Cortex of kidney (tissue), 1 donor: ENCODE results near the gene FADS1.
A peak's percentile ranks its signal among the peaks of the same experiment; 100 is the strongest.

Source experiments
- DNase-seq: peaks from one replicate; lab custom pipeline; 2025; lab: John Stamatoyannopoulos, UW

The FADS1 gene

DNA sequence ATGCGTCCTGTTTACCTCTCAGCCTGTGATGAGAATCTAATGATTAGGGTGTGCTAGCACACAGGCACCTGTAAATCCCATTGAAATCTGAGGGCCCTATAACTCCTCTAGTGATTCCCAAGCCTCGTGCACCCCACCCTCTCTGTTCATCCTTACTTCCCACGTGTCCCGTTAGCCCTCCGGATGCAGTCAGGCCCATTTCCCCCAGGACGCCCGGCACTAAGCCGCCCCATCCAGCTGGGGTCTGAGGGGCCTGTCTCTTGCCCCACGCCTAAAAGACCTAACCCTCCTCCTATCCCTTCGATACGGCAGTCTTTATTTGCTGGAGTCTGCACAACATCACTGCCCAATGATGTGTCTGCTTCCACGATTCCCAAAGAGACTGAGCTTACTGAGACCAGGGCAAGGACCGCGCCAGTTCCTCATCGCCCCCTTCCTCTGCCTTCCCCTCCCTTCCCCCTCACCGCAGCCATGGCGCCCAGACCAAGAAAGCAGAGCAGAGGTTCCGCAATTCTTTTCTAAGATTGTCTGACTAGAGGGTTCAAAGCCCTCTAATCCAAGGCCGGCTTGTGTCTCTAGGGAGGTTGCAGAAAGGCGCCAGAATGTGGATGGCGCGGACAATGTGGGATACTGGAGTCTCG is 10.2 kb upstream of the FADS1 start:
- DNase-seq: no peak

- DNase-seq: no peak
Observed at GRCh38 chr11:61820174-61820573, 3.4 kb upstream of the FADS1 start.

DNA sequence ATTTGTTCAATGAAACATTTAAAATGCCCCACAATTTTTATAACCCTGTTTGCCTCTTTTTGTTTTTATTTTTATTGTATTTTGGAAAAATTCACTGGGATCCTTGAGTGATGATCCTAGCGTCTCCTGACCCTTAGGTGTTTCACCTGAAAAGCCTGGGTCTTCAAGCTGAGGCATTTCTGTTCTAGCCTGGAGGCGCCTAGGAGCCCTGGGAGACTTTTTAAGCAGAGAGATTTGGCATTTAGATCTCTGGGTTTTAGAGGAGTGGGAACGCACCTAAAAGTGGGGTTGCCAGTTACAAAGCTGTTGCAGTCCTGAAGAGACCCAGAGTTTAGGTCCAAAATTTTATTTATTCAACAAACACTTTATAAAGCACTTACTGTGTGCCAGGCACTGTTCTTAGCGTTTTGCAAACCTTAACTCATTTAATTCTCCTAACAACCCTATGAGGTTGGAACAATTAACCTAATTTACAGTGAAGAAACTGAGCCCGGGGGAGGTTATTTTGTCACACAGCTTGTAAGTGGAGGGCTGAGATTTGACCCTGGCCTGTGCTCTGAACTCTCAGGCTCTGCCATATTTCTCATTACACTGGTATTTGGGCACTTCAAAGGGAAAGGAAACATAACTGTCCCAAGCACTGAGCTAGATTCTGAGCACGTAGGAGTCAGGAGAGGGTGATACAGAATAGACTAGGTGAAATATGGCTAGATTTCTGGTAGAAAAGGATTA is 834 bp upstream of the FADS1 start:
- DNase-seq: no peak

- DNase-seq: no peak
Observed at GRCh38 chr11:61815790-61816735, 740 bp downstream of the FADS1 start.

- peak; percentile 75 for DNase-seq
Observed at GRCh38 chr11:61814958-61815789, 1.6 kb downstream of the FADS1 start.

GRCh38 chr11:61814247-61814957 is 2.4 kb downstream of the FADS1 start:
- no peak for DNase-seq

- no peak for DNase-seq
Observed at GRCh38 chr11:61812736-61813411, 3.9 kb downstream of the FADS1 start.

DNA sequence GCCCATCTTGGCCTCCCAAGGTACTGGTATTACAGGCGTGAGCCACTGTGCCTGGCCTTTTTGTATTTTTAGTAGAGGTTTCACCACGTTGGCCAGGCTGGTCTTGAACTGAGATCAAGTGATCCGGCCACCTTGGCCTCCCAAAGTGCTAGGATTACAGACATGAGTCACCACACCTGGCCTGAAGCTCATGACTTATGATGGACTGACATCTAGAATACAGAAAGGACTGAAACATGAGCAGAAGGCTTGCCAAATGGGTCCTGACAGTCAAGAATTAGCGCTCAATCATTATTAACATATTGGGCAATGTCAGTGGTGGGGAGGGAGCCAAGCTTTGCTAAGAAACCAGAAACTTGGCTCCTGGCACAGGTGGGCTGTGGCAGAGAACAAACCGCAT is 5.0 kb downstream of the FADS1 start:
- no peak for DNase-seq

GRCh38 chr11:61810671-61811175 is 6.1 kb downstream of the FADS1 start:
- no peak for DNase-seq

GRCh38 chr11:61806785-61807184 is 10.0 kb downstream of the FADS1 start:
- DNase-seq: no peak

DNA sequence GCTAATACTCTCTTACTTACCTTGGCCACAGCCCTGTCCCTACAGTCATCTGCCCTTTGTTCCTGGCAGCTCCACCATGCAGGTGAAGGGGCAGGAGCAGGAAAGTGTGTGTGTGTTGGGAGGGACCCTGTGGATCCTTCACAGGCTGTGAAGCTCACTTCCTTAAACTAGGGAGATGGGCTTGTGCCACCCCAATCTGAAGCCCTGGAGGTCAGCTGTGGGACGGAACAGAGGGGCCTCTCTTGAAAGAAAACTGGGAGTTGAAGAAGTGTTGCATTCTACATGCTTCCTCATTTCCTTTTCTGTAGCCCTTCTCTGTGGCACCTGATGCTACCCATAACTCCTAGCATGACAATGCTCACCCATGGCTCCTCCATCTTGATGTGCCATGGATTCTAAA is 11.7 kb downstream of the FADS1 start:
- no peak for DNase-seq

DNA sequence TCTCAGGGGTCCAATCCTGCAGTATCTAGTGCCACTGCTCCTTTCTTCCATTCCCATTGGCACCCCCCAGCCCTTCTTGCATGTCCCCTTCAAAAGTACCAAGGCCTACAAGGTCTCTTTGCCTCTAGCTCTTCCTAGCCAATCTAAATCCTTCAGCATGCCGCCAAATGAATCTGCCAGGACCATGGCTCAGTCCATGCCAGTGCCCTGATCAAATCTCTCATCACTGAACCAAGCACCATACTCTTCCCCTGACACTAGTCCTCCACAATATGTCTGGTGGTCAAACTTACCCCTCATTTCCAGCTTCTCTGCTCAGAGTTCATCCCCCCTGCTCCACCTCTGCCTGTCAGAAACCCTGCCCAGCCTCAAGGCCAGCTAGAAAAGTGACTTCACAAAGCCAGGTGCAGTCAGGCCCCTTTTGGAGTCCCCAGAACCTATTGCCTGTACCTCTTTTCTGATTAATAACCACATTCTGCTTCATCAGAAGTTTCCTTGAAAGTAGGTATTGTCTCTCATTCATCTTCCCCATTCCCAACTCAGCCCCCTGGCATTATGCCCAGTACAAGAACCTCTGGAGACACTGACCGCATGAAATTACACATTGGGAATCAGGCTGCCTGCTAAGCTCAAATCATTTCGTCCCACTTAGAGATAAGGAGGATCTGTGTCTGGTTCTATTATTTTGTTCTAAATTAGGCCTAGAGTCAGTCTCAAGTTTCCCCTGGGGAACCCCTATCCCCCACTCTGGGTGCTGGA is 12.7 kb downstream of the FADS1 start:
- no peak for DNase-seq

DNA sequence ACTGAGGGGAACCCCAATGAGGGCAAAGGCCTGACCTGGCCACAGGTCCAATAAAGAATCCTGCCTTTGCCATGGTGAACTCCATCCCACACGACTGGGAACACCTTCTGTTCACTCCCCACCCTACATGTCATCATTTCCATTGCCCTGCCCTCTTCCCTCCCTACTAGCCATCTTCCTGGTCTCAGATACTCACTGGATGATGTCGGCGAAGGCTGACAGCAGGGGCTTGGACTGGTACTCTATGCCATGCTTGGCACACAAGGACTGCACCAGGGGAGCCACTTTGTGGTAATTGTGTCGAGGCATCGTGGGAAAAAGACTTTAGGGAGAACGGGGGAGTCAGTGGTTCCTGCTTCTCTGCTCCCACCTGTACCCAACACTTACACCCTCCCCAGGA is 14.2 kb downstream of the FADS1 start:
- DNase-seq: no peak

- DNase-seq: no peak
Observed at GRCh38 chr11:61800331-61801281, 16.2 kb downstream of the FADS1 start.

DNA sequence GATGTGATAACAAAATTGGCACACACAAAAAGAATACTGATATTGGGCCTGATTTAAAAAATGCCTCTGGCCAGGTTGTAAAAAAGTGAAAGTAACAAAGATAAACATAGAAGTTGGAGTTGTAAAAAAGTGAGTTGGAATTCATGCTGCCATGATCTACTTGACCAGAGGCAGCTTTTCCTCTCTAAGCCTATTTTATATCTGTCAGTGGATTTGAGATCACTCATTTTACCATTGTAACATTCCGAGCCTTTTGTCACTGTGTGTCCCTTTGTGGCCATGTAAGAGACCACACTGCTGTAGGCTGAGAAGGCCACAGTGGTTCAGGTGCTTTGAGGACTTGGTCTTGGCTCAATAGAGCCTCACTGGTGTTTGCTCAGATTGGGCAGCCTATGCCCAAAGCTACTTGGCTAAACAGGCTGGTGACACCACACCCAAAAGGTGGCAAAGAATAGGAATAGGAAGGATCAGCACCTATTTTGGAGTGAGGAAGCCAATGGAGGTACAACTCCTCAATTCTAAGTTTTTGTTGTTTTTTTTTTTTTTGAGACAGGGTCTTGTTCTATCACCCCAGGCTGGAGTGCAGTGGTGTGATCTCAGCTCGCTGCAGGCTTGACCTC is 17.0 kb downstream of the FADS1 start:
- DNase-seq: no peak

DNA sequence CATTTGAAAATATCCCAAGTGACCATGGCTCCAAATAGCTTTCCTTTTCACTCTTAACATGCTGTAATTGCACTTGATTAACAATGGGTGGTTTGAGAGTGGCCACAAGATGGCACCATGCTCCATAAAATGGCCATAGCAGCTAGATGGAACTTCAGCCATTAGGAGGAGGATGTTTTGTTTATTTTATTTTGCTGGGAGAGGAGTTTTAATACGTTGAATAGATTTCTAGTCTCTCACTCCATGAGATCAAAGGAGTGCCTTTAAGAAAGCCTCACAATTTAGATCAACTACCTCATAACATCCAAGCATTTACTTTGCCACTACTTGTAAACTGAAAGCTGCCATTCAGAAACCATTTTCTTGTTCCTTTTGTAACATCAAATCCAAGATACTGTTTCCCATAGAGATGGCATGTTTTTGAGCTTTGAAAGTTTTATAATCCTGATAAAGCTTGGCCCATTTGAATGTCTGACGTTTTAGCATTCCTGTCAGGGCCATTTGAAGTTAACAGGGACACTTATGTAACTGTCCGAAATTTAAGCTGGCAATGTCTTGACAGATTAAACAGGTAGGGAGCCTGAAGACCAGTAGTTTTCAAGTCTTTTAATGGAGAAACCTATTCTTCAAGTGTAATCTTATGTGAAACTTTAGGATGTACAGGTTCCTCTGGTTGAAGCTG is 19.4 kb downstream of the FADS1 start:
- no peak for DNase-seq

DNA sequence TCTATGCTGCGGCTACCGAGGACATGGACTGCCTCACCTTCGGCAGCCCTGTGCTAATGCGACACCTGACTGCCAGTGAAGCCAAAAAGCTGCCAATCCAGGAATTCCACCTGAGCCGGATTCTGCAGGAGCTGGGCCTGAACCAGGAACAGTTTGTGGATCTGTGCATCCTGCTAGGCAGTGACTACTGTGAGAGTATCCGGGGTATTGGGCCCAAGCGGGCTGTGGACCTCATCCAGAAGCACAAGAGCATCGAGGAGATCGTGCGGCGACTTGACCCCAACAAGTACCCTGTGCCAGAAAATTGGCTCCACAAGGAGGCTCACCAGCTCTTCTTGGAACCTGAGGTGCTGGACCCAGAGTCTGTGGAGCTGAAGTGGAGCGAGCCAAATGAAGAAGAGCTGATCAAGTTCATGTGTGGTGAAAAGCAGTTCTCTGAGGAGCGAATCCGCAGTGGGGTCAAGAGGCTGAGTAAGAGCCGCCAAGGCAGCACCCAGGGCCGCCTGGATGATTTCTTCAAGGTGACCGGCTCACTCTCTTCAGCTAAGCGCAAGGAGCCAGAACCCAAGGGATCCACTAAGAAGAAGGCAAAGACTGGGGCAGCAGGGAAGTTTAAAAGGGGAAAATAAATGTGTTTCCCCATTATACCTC is 20.8 kb downstream of the FADS1 start:
- DNase-seq: no peak
